ENCODE measurements around the gene ZRANB3. TPM values are rescaled to one million over a fixed set of nuclear protein-coding genes. Genes with fewer than 3 reads are reported as not detected.

Gene ZRANB3
- total RNA-seq, 1 donor from 2014 or later = 3.7 TPM

GRCh38 chr2:135485441-135485840, 45.6 kb downstream of the ZRANB3 start:
- no peaks in the 10 kb centered on the region for H3K36me3 ChIP-seq
- TF ChIP-seq, protein P1, sequence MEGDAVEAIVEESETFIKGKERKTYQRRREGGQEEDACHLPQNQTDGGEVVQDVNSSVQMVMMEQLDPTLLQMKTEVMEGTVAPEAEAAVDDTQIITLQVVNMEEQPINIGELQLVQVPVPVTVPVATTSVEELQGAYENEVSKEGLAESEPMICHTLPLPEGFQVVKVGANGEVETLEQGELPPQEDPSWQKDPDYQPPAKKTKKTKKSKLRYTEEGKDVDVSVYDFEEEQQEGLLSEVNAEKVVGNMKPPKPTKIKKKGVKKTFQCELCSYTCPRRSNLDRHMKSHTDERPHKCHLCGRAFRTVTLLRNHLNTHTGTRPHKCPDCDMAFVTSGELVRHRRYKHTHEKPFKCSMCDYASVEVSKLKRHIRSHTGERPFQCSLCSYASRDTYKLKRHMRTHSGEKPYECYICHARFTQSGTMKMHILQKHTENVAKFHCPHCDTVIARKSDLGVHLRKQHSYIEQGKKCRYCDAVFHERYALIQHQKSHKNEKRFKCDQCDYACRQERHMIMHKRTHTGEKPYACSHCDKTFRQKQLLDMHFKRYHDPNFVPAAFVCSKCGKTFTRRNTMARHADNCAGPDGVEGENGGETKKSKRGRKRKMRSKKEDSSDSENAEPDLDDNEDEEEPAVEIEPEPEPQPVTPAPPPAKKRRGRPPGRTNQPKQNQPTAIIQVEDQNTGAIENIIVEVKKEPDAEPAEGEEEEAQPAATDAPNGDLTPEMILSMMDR (IDR thresholded peaks at IDR 0.05) = no peak
- no peak for DNase-seq
- no peak for ATAC-seq
- intact Hi-C loops (cut with DNase I) = no loop called here
- H3K9me3 ChIP-seq = no peaks in the 10 kb centered on the region
- no peaks in the 10 kb centered on the region for H3K27me3 ChIP-seq (ENCODE audit: low read depth)
- no peaks in the 10 kb centered on the region for H3K4me1 ChIP-seq
- no peak overlapping the region for H3K27ac ChIP-seq
- no peak overlapping the region for H3K4me3 ChIP-seq

GRCh38 chr2:135475128-135475527, 55.9 kb downstream of the ZRANB3 start:
- TF ChIP-seq, protein P1 (IDR thresholded peaks at IDR 0.05) = no peak
- intact Hi-C loops (cut with DNase I) = no loop called here
- H3K4me1 ChIP-seq = no peaks in the 10 kb centered on the region
- no peaks in the 10 kb centered on the region for H3K27me3 ChIP-seq (ENCODE audit: low read depth)
- H3K9me3 ChIP-seq = no peaks in the 10 kb centered on the region
- no peaks in the 10 kb centered on the region for H3K36me3 ChIP-seq
- H3K4me3 ChIP-seq = no peak overlapping the region
- H3K27ac ChIP-seq = no peak overlapping the region
- DNase-seq (no peak), ATAC-seq (no peak)

GRCh38 chr2:135473567-135473966, 57.5 kb downstream of the ZRANB3 start:
- Histone ChIP-seq H3K36me3 (no peaks in the 10 kb centered on the region), H3K9me3 (no peaks in the 10 kb centered on the region), H3K4me1 (no peaks in the 10 kb centered on the region), H3K27me3 (ENCODE audit: low read depth) (no peaks in the 10 kb centered on the region), H3K27ac (no peak overlapping the region), H3K4me3 (no peak overlapping the region)
- DNase-seq (no peak), ATAC-seq (no peak)
- intact Hi-C loops (cut with DNase I) = no loop called here
- TF ChIP-seq, protein P1 (IDR thresholded peaks at IDR 0.05) = peak; percentile 37

DNA sequence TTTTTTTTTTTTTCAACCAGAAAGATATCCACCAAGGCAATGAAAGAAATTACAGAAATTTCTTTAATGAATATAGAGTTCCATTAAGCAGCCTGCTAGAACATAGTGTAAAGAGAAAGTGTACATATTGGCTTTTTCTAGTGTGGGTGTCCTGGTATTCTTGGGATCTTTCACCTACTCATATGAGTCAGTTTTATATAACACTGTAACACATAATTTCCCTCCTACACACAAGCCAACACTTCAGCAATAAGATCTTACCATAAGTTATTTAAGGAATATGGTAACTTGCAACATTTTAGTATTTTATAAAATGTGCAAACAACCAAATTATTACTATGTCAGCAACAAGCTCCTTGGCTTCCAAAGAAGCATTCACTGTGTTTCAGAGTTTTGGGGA, 59.9 kb downstream of the ZRANB3 start:
- Histone ChIP-seq H3K4me1 (no peaks in the 10 kb centered on the region), H3K9me3 (no peaks in the 10 kb centered on the region), H3K27ac (no peak overlapping the region), H3K4me3 (no peak overlapping the region), H3K36me3 (no peaks in the 10 kb centered on the region), H3K27me3 (ENCODE audit: low read depth) (no peaks in the 10 kb centered on the region)
- intact Hi-C loops (cut with DNase I) = no loop called here
- ATAC-seq (no peak), DNase-seq (no peak)
- TF ChIP-seq, protein P1 (IDR thresholded peaks at IDR 0.05) = no peak

- intact Hi-C loops (cut with DNase I) = no loop called here
- Histone ChIP-seq H3K4me3 (no peak overlapping the region), H3K9me3 (peaks cover 25% of the 10 kb centered on the region), H3K36me3 (no peaks in the 10 kb centered on the region), H3K27me3 (ENCODE audit: low read depth) (no peaks in the 10 kb centered on the region), H3K4me1 (no peaks in the 10 kb centered on the region), H3K27ac (no peak overlapping the region)
- ATAC-seq (no peak), DNase-seq (no peak)
- TF ChIP-seq, protein P1 (IDR thresholded peaks at IDR 0.05) = no peak
These were observed 73.7 kb downstream of the ZRANB3 start for GRCh38 chr2:135457279-135457678.

- TF ChIP-seq, protein P1 (IDR thresholded peaks at IDR 0.05) = no peak
- H3K27me3 ChIP-seq (ENCODE audit: low read depth) = no peaks in the 10 kb centered on the region
- DNase-seq (no peak), ATAC-seq (no peak)
- H3K4me1 ChIP-seq = no peaks in the 10 kb centered on the region
- peaks cover 25% of the 10 kb centered on the region for H3K9me3 ChIP-seq
- intact Hi-C loops (cut with DNase I) = no loop called here
- no peaks in the 10 kb centered on the region for H3K36me3 ChIP-seq
- H3K4me3 ChIP-seq = no peak overlapping the region
- no peak overlapping the region for H3K27ac ChIP-seq
These were observed 74.2 kb downstream of the ZRANB3 start for GRCh38 chr2:135456835-135457234.
